D341Med (cell line): ENCODE measurements around the gene MYO7A.

Experiments used
- DNase-seq: peaks from one replicate; pipeline ENCODE4 v3.0.0; 2012; ENCODE audit warnings: low spot score

Gene MYO7A

GRCh38 chr11:77146261-77147035, 18.4 kb downstream of the MYO7A start:
- DNase-seq = no peak

GRCh38 chr11:77147036-77147315, 18.9 kb downstream of the MYO7A start:
- DNase-seq = no peak

- no peak for DNase-seq
Measured at GRCh38 chr11:77147668-77148321, 19.7 kb downstream of the MYO7A start.

- DNase-seq = no peak
Measured at GRCh38 chr11:77148963-77149715, 21.1 kb downstream of the MYO7A start.

GRCh38 chr11:77149716-77150392, 21.8 kb downstream of the MYO7A start:
- DNase-seq = no peak

GRCh38 chr11:77150836-77151235, 22.8 kb downstream of the MYO7A start:
- DNase-seq = no peak

- DNase-seq = no peak
Measured at GRCh38 chr11:77151804-77152509, 23.9 kb downstream of the MYO7A start.

- DNase-seq = no peak
Measured at GRCh38 chr11:77152846-77153245, 24.8 kb downstream of the MYO7A start.

- DNase-seq = no peak
Measured at GRCh38 chr11:77153276-77154185, 25.5 kb downstream of the MYO7A start.

GRCh38 chr11:77154381-77155081, 26.5 kb downstream of the MYO7A start:
- no peak for DNase-seq

GRCh38 chr11:77155082-77155475, 27.0 kb downstream of the MYO7A start:
- DNase-seq = no peak

- DNase-seq = no peak
Measured at GRCh38 chr11:77155556-77156130, 27.6 kb downstream of the MYO7A start.

GRCh38 chr11:77156396-77157195, 28.6 kb downstream of the MYO7A start:
- no peak for DNase-seq

GRCh38 chr11:77158041-77158695, 30.1 kb downstream of the MYO7A start:
- no peak for DNase-seq

GRCh38 chr11:77159219-77159936, 31.3 kb downstream of the MYO7A start:
- no peak for DNase-seq

- no peak for DNase-seq
Measured at GRCh38 chr11:77159937-77160495, 32.0 kb downstream of the MYO7A start.

- DNase-seq = no peak
Measured at GRCh38 chr11:77163271-77163670, 35.2 kb downstream of the MYO7A start.

GRCh38 chr11:77165066-77165465, 37.0 kb downstream of the MYO7A start:
- no peak for DNase-seq
